Measurements from ENCODE around the gene RNGTT. TPM values are rescaled to one million over a fixed set of nuclear protein-coding genes. Genes with fewer than 3 reads are reported as not detected.
"Not testable (repeated sequence)": the region's sequence is repeated elsewhere in the genome, so short reads cannot be mapped to it uniquely, and the experiment has no call there.

Gene RNGTT
- total and polyA plus RNA-seq, 9 donors, result 7.5 to 16.4 (median 10.5) TPM

GRCh38 chr6:88997327-88997726, 33.9 kb upstream of the RNGTT start:
- Histone ChIP-seq H3K4me1 (ENCODE audit: control insufficient read depth, insufficient read depth, low read length) (no peaks in the 10 kb centered on the region), H3K27me3 (ENCODE audit: control insufficient read depth, insufficient read depth, low read length) (no peaks in the 10 kb centered on the region), H3K27ac (ENCODE audit: low read length) (no peak overlapping the region), H3K36me3 (ENCODE audit: control insufficient read depth, insufficient read depth, low read length) (no peaks in the 10 kb centered on the region), H3K4me3 (ENCODE audit: low read length) (no peak overlapping the region), H3K9me3 (replicated peaks; ENCODE audit: control insufficient read depth, low read depth, low read length) (no peaks in the 10 kb centered on the region)
- DNase-seq, result no peak
- WGBS (ENCODE audit: insufficient coverage), result 78% methylated on average over 1 of the region's 4 CpGs

- H3K4me3 ChIP-seq (ENCODE audit: low read length), result no peak overlapping the region
- no peaks in the 10 kb centered on the region for H3K27me3 ChIP-seq (ENCODE audit: control insufficient read depth, insufficient read depth, low read length)
- no peak overlapping the region for H3K27ac ChIP-seq (ENCODE audit: low read length)
- no CpG with 5 or more reads among the region's 1 CpG for WGBS (ENCODE audit: insufficient coverage)
- no peaks in the 10 kb centered on the region for H3K4me1 ChIP-seq (ENCODE audit: control insufficient read depth, insufficient read depth, low read length)
- H3K9me3 ChIP-seq (replicated peaks; ENCODE audit: control insufficient read depth, low read depth, low read length), result no peaks in the 10 kb centered on the region
- DNase-seq, result no peak
- H3K36me3 ChIP-seq (ENCODE audit: control insufficient read depth, insufficient read depth, low read length), result no peaks in the 10 kb centered on the region
These were observed 29.5 kb upstream of the RNGTT start for GRCh38 chr6:88992741-88993552.

GRCh38 chr6:88989215-88989614, 25.8 kb upstream of the RNGTT start:
- H3K4me1 ChIP-seq (ENCODE audit: control insufficient read depth, insufficient read depth, low read length), result no peaks in the 10 kb centered on the region
- WGBS (ENCODE audit: insufficient coverage), result 44% methylated on average over 1 of the region's 1 CpG
- no peak overlapping the region for H3K4me3 ChIP-seq (ENCODE audit: low read length)
- H3K27me3 ChIP-seq (ENCODE audit: control insufficient read depth, insufficient read depth, low read length), result no peaks in the 10 kb centered on the region
- peak; percentile 25 for DNase-seq
- no peaks in the 10 kb centered on the region for H3K36me3 ChIP-seq (ENCODE audit: control insufficient read depth, insufficient read depth, low read length)
- H3K9me3 ChIP-seq (replicated peaks; ENCODE audit: control insufficient read depth, low read depth, low read length), result no peaks in the 10 kb centered on the region
- H3K27ac ChIP-seq (ENCODE audit: low read length), result no peak overlapping the region

- Histone ChIP-seq H3K27ac (ENCODE audit: low read length) (no peak overlapping the region), H3K4me1 (ENCODE audit: control insufficient read depth, insufficient read depth, low read length) (no peaks in the 10 kb centered on the region), H3K36me3 (ENCODE audit: control insufficient read depth, insufficient read depth, low read length) (no peaks in the 10 kb centered on the region), H3K27me3 (ENCODE audit: control insufficient read depth, insufficient read depth, low read length) (no peaks in the 10 kb centered on the region), H3K9me3 (replicated peaks; ENCODE audit: control insufficient read depth, low read depth, low read length) (no peaks in the 10 kb centered on the region), H3K4me3 (ENCODE audit: low read length) (no peak overlapping the region)
- WGBS (ENCODE audit: insufficient coverage), result no CpG with 5 or more reads among the region's 2 CpGs
- no peak for DNase-seq
These were observed 24.5 kb upstream of the RNGTT start for GRCh38 chr6:88987922-88988321.

- H3K36me3 ChIP-seq (ENCODE audit: control insufficient read depth, insufficient read depth, low read length), result no peaks in the 10 kb centered on the region
- no peak overlapping the region for H3K4me3 ChIP-seq (ENCODE audit: low read length)
- H3K4me1 ChIP-seq (ENCODE audit: control insufficient read depth, insufficient read depth, low read length), result no peaks in the 10 kb centered on the region
- no peaks in the 10 kb centered on the region for H3K9me3 ChIP-seq (replicated peaks; ENCODE audit: control insufficient read depth, low read depth, low read length)
- DNase-seq, result no peak
- H3K27me3 ChIP-seq (ENCODE audit: control insufficient read depth, insufficient read depth, low read length), result no peaks in the 10 kb centered on the region
- no peak overlapping the region for H3K27ac ChIP-seq (ENCODE audit: low read length)
These were observed 22.5 kb upstream of the RNGTT start for GRCh38 chr6:88985901-88986300.

GRCh38 chr6:88984606-88985005, 21.2 kb upstream of the RNGTT start:
- no peaks in the 10 kb centered on the region for H3K4me1 ChIP-seq (ENCODE audit: control insufficient read depth, insufficient read depth, low read length)
- WGBS (ENCODE audit: insufficient coverage), result 100% methylated on average over 1 of the region's 5 CpGs
- H3K36me3 ChIP-seq (ENCODE audit: control insufficient read depth, insufficient read depth, low read length), result no peaks in the 10 kb centered on the region
- no peak for DNase-seq
- H3K4me3 ChIP-seq (ENCODE audit: low read length), result no peak overlapping the region
- H3K9me3 ChIP-seq (replicated peaks; ENCODE audit: control insufficient read depth, low read depth, low read length), result no peaks in the 10 kb centered on the region
- H3K27ac ChIP-seq (ENCODE audit: low read length), result no peak overlapping the region
- H3K27me3 ChIP-seq (ENCODE audit: control insufficient read depth, insufficient read depth, low read length), result no peaks in the 10 kb centered on the region

- Histone ChIP-seq H3K4me1 (ENCODE audit: control insufficient read depth, insufficient read depth, low read length) (no peaks in the 10 kb centered on the region), H3K27ac (ENCODE audit: low read length) (no peak overlapping the region), H3K27me3 (ENCODE audit: control insufficient read depth, insufficient read depth, low read length) (no peaks in the 10 kb centered on the region), H3K9me3 (replicated peaks; ENCODE audit: control insufficient read depth, low read depth, low read length) (no peaks in the 10 kb centered on the region), H3K4me3 (ENCODE audit: low read length) (no peak overlapping the region), H3K36me3 (ENCODE audit: control insufficient read depth, insufficient read depth, low read length) (no peaks in the 10 kb centered on the region)
- DNase-seq, result no peak
These were observed 20.7 kb upstream of the RNGTT start for GRCh38 chr6:88984152-88984551.

GRCh38 chr6:88983532-88983931, 20.1 kb upstream of the RNGTT start:
- WGBS (ENCODE audit: insufficient coverage), result no CpG with 5 or more reads among the region's 4 CpGs
- Histone ChIP-seq H3K36me3 (ENCODE audit: control insufficient read depth, insufficient read depth, low read length) (no peaks in the 10 kb centered on the region), H3K4me3 (ENCODE audit: low read length) (no peak overlapping the region), H3K27ac (ENCODE audit: low read length) (no peak overlapping the region), H3K27me3 (ENCODE audit: control insufficient read depth, insufficient read depth, low read length) (no peaks in the 10 kb centered on the region), H3K9me3 (replicated peaks; ENCODE audit: control insufficient read depth, low read depth, low read length) (no peaks in the 10 kb centered on the region), H3K4me1 (ENCODE audit: control insufficient read depth, insufficient read depth, low read length) (no peaks in the 10 kb centered on the region)
- peak; percentile 36 for DNase-seq

GRCh38 chr6:88983129-88983528, 19.7 kb upstream of the RNGTT start:
- no CpG with 5 or more reads among the region's 2 CpGs for WGBS (ENCODE audit: insufficient coverage)
- H3K4me3 ChIP-seq (ENCODE audit: low read length); H3K36me3 ChIP-seq (ENCODE audit: control insufficient read depth, insufficient read depth, low read length); H3K27me3 ChIP-seq (ENCODE audit: control insufficient read depth, insufficient read depth, low read length); DNase-seq; H3K4me1 ChIP-seq (ENCODE audit: control insufficient read depth, insufficient read depth, low read length); H3K9me3 ChIP-seq (replicated peaks; ENCODE audit: control insufficient read depth, low read depth, low read length); H3K27ac ChIP-seq (ENCODE audit: low read length): not testable (repeated sequence)

- peak; percentile 84 for DNase-seq
- H3K27me3 ChIP-seq (ENCODE audit: control insufficient read depth, insufficient read depth, low read length), result no peaks in the 10 kb centered on the region
- H3K36me3 ChIP-seq (ENCODE audit: control insufficient read depth, insufficient read depth, low read length), result no peaks in the 10 kb centered on the region
- no peaks in the 10 kb centered on the region for H3K4me1 ChIP-seq (ENCODE audit: control insufficient read depth, insufficient read depth, low read length)
- WGBS (ENCODE audit: insufficient coverage), result no CpG with 5 or more reads among the region's 2 CpGs
- no peaks in the 10 kb centered on the region for H3K9me3 ChIP-seq (replicated peaks; ENCODE audit: control insufficient read depth, low read depth, low read length)
- H3K27ac ChIP-seq (ENCODE audit: low read length), result no peak overlapping the region
- H3K4me3 ChIP-seq (ENCODE audit: low read length), result no peak overlapping the region
These were observed 19.3 kb upstream of the RNGTT start for GRCh38 chr6:88982720-88983119.

- Histone ChIP-seq H3K4me3 (ENCODE audit: low read length) (no peak overlapping the region), H3K9me3 (replicated peaks; ENCODE audit: control insufficient read depth, low read depth, low read length) (no peaks in the 10 kb centered on the region), H3K4me1 (ENCODE audit: control insufficient read depth, insufficient read depth, low read length) (no peaks in the 10 kb centered on the region), H3K27me3 (ENCODE audit: control insufficient read depth, insufficient read depth, low read length) (no peaks in the 10 kb centered on the region), H3K36me3 (ENCODE audit: control insufficient read depth, insufficient read depth, low read length) (no peaks in the 10 kb centered on the region), H3K27ac (ENCODE audit: low read length) (no peak overlapping the region)
- DNase-seq, result no peak
- WGBS (ENCODE audit: insufficient coverage), result 33% methylated on average over 2 of the region's 3 CpGs
These were observed 12.0 kb upstream of the RNGTT start for GRCh38 chr6:88975369-88975768.

Data from muscle of leg (tissue), 11 donors.